Neuronal stem cell (in vitro differentiated cells): ENCODE measurements around the gene FAT2.

Experiments used
- DNase-seq: peaks from one replicate; pipeline ENCODE4 v3.0.0-alpha.2; 2013; ENCODE audit warnings: low spot score
- H2AFZ ChIP-seq: one replicate; pipeline ENCODE4 v1.6.1; 2013; ENCODE audit warnings: mild to moderate bottlenecking, low read length, inconsistent platforms
- H2AK5ac ChIP-seq: 2 replicates; pipeline ENCODE4 v1.6.1; 2013; ENCODE audit warnings: low read depth, mild to moderate bottlenecking, inconsistent platforms, low read length, moderate library complexity, mixed read lengths
- H2BK120ac ChIP-seq: 2 replicates; pipeline ENCODE4 v1.6.1; 2013; ENCODE audit warnings: low read depth, mild to moderate bottlenecking, inconsistent platforms, low read length, moderate library complexity, mixed read lengths
- H2BK12ac ChIP-seq: one replicate; pipeline ENCODE4 v1.6.1; 2013; ENCODE audit warnings: low read length, inconsistent platforms
- H2BK15ac ChIP-seq: 2 replicates; pipeline ENCODE4 v1.6.1; 2013; ENCODE audit warnings: mild to moderate bottlenecking, low read length, inconsistent platforms, mixed read lengths
- H2BK5ac ChIP-seq: one replicate; pipeline ENCODE4 v1.6.1; 2013; ENCODE audit warnings: inconsistent platforms, mild to moderate bottlenecking, low read length, moderate library complexity
- H3K14ac ChIP-seq: one replicate; pipeline ENCODE4 v1.6.1; 2013; ENCODE audit warnings: low read length, inconsistent platforms
- H3K18ac ChIP-seq: 2 replicates; pipeline ENCODE4 v1.6.1; 2013; ENCODE audit warnings: low read length, inconsistent platforms
- H3K23ac ChIP-seq: 2 replicates; pipeline ENCODE4 v1.6.1; 2013; ENCODE audit warnings: low read depth, mild to moderate bottlenecking, mixed read lengths, low read length, inconsistent platforms; ENCODE audit not compliant: poor library complexity
- H3K27ac ChIP-seq: replicated peaks from 3 replicates; pipeline ENCODE4 v1.5.1; 2013; ENCODE audit warnings: low read length, inconsistent platforms
- H3K27me3 ChIP-seq, 3 experiments: 2 replicates each; pipeline ENCODE4 v1.6.1; 2013; ENCODE audit warnings: low read length in 3 of 3, mild to moderate bottlenecking in 2 of 3, inconsistent platforms in 1 of 3, low read depth in 1 of 3, mixed read lengths in 1 of 3, moderate library complexity in 1 of 3; ENCODE audit not compliant: control insufficient read depth in 3 of 3, insufficient read depth in 3 of 3
- H3K36me3 ChIP-seq, 2 donors: replicated peaks in 1 of 2; 2 replicates each; pipeline ENCODE4 v1.6.1; 2013; ENCODE audit warnings: low read length in 2 of 2; ENCODE audit not compliant: control insufficient read depth in 2 of 2, insufficient read depth in 2 of 2
- H3K4ac ChIP-seq: 2 replicates; pipeline ENCODE4 v1.6.1; 2013; ENCODE audit warnings: inconsistent platforms, mild to moderate bottlenecking, low read length, moderate library complexity
- H3K4me1 ChIP-seq, 2 donors: 1 replicate in 1 of 2; 2 replicates in 1 of 2; pipeline ENCODE4 v1.6.1; 2013; ENCODE audit warnings: low read length in 2 of 2, low read depth in 1 of 2; ENCODE audit not compliant: control insufficient read depth in 2 of 2, insufficient read depth in 1 of 2
- H3K4me2 ChIP-seq: one replicate; pipeline ENCODE4 v1.6.1; 2013; ENCODE audit warnings: mild to moderate bottlenecking, low read length, inconsistent platforms; ENCODE audit not compliant: insufficient read depth, poor library complexity, severe bottlenecking
- H3K4me3 ChIP-seq, 2 donors: 2 replicates each; pipeline ENCODE4 v1.5.1; 2013; ENCODE audit warnings: low read length in 2 of 2, mild to moderate bottlenecking in 2 of 2, inconsistent platforms in 1 of 2, moderate library complexity in 1 of 2
- H3K79me1 ChIP-seq: one replicate; pipeline ENCODE4 v1.6.1; 2013; ENCODE audit warnings: low read depth, mild to moderate bottlenecking, inconsistent platforms, low read length, moderate library complexity
- H3K9ac ChIP-seq: one replicate; pipeline ENCODE4 v1.6.1; 2013; ENCODE audit warnings: mild to moderate bottlenecking, low read depth, low read length, inconsistent platforms; ENCODE audit not compliant: poor library complexity
- H3K9me3 ChIP-seq, 2 donors: replicated peaks in 1 of 2; 2 replicates each; pipeline versions ENCODE3 to v1.6.1; 2013; ENCODE audit warnings: low read length in 2 of 2, mild to moderate bottlenecking in 2 of 2, inconsistent platforms in 1 of 2, low read depth in 1 of 2, mixed read lengths in 1 of 2, moderate library complexity in 1 of 2; ENCODE audit not compliant: control insufficient read depth in 2 of 2, insufficient read depth in 1 of 2
- H4K8ac ChIP-seq: one replicate; pipeline ENCODE4 v1.6.1; 2013; ENCODE audit warnings: low read depth, mild to moderate bottlenecking, inconsistent platforms, low read length, moderate library complexity
- H4K91ac ChIP-seq: one replicate; pipeline ENCODE4 v1.6.1; 2013; ENCODE audit warnings: low read length, low read depth, mild to moderate bottlenecking, inconsistent platforms; ENCODE audit not compliant: poor library complexity
- WGBS, 2 donors: extraction: QIAGEN DNeasy Blood & Tissue Kit; methylation state at CpG; one replicate each; pipeline ENCODE4 v1.1.7; 2013; ENCODE audit warnings: missing lambda C conversion rate in 2 of 2, mixed read lengths in 1 of 2; ENCODE audit not compliant: insufficient read length in 2 of 2, insufficient replicate concordance in 1 of 2; ENCODE audit errors: extremely low coverage in 2 of 2; 5-methylcytosine and 5-hydroxymethylcytosine counted together

Gene FAT2

GRCh38 chr5:151600069-151600665, 9.0 kb upstream of the FAT2 start:
- Histone ChIP-seq H3K79me1 (no peaks in the 10 kb centered on the region), H3K9me3 (no peaks in the 10 kb centered on the region), H4K8ac (no peak overlapping the region), H2BK5ac (no peak overlapping the region), H4K91ac (no peak overlapping the region), H3K27me3 (peaks cover 0 to 17% (median 0%) of the 10 kb centered on the region in 3 experiments), H2BK12ac (no peak overlapping the region), H3K18ac (no peak overlapping the region), H3K14ac (no peak overlapping the region), H3K4ac (no peak overlapping the region), H2AFZ (no peak overlapping the region), H2BK120ac (no peak overlapping the region), H3K4me2 (no peak overlapping the region), H2AK5ac (no peak overlapping the region), H3K36me3 (no peaks in the 10 kb centered on the region), H3K27ac (no peak overlapping the region), H3K4me3 (no peak overlapping the region), H2BK15ac (no peak overlapping the region), H3K4me1 (peaks cover 2 to 14% of the 10 kb centered on the region in 2 donors), H3K23ac (no peak overlapping the region), H3K9ac (no peak overlapping the region)
- no peak for DNase-seq
- WGBS, 2 donors, result no CpG with 5 or more reads among the region's 3 CpGs

- H3K27ac ChIP-seq, result no peak overlapping the region
- no peak overlapping the region for H3K4me2 ChIP-seq
- no peak overlapping the region for H3K9ac ChIP-seq
- no peak overlapping the region for H2BK5ac ChIP-seq
- no peak for DNase-seq
- H3K4ac ChIP-seq, result no peak overlapping the region
- no peak overlapping the region for H2BK12ac ChIP-seq
- WGBS, 2 donors, result no CpG with 5 or more reads among the region's 2 CpGs
- no peak overlapping the region for H3K4me3 ChIP-seq
- no peaks in the 10 kb centered on the region for H3K36me3 ChIP-seq
- no peak overlapping the region for H2AK5ac ChIP-seq
- H3K79me1 ChIP-seq, result no peaks in the 10 kb centered on the region
- H2BK15ac ChIP-seq, result no peak overlapping the region
- no peak overlapping the region for H3K23ac ChIP-seq
- no peak overlapping the region for H4K91ac ChIP-seq
- H2BK120ac ChIP-seq, result no peak overlapping the region
- H3K27me3 ChIP-seq, result peaks cover 0 to 15% (median 0%) of the 10 kb centered on the region in 3 experiments
- no peak overlapping the region for H4K8ac ChIP-seq
- H3K4me1 ChIP-seq, result peaks cover 2 to 16% of the 10 kb centered on the region in 2 donors
- H3K14ac ChIP-seq, result no peak overlapping the region
- no peak overlapping the region for H3K18ac ChIP-seq
- H3K9me3 ChIP-seq, result no peaks in the 10 kb centered on the region
- no peak overlapping the region for H2AFZ ChIP-seq
These were observed 7.9 kb upstream of the FAT2 start for GRCh38 chr5:151598984-151599383.

GRCh38 chr5:151598549-151598948, 7.4 kb upstream of the FAT2 start:
- H2BK120ac ChIP-seq, result no peak overlapping the region
- no peak overlapping the region for H3K4me2 ChIP-seq
- no CpG with 5 or more reads among the region's 1 CpG for WGBS, 2 donors
- no peak overlapping the region for H2BK5ac ChIP-seq
- no peak overlapping the region for H2BK12ac ChIP-seq
- no peak overlapping the region for H3K4ac ChIP-seq
- no peak overlapping the region for H3K18ac ChIP-seq
- H3K14ac ChIP-seq, result no peak overlapping the region
- H3K23ac ChIP-seq, result no peak overlapping the region
- DNase-seq, result no peak
- peaks cover 2 to 16% of the 10 kb centered on the region in 2 donors for H3K4me1 ChIP-seq
- no peak overlapping the region for H2BK15ac ChIP-seq
- no peak overlapping the region for H2AK5ac ChIP-seq
- H3K4me3 ChIP-seq, result no peak overlapping the region
- H3K36me3 ChIP-seq, result no peaks in the 10 kb centered on the region
- no peak overlapping the region for H3K27ac ChIP-seq
- no peaks in the 10 kb centered on the region for H3K79me1 ChIP-seq
- no peak overlapping the region for H4K91ac ChIP-seq
- H4K8ac ChIP-seq, result no peak overlapping the region
- no peak overlapping the region for H2AFZ ChIP-seq
- H3K27me3 ChIP-seq, result peaks cover 0 to 15% (median 0%) of the 10 kb centered on the region in 3 experiments
- H3K9me3 ChIP-seq, result no peaks in the 10 kb centered on the region
- H3K9ac ChIP-seq, result no peak overlapping the region

- Histone ChIP-seq H2BK120ac (no peak overlapping the region), H3K4me2 (no peak overlapping the region), H4K91ac (no peak overlapping the region), H3K18ac (no peak overlapping the region), H4K8ac (no peak overlapping the region), H3K14ac (no peak overlapping the region), H2BK5ac (no peak overlapping the region), H2BK12ac (no peak overlapping the region), H3K4me3 (no peak overlapping the region), H2AK5ac (no peak overlapping the region), H3K36me3 (no peaks in the 10 kb centered on the region), H2BK15ac (no peak overlapping the region), H2AFZ (no peak overlapping the region), H3K4me1 (peaks cover 2 to 16% of the 10 kb centered on the region in 2 donors), H3K4ac (no peak overlapping the region), H3K9ac (no peak overlapping the region), H3K27me3 (peaks cover 0 to 18% (median 0%) of the 10 kb centered on the region in 3 experiments), H3K27ac (no peak overlapping the region), H3K79me1 (no peaks in the 10 kb centered on the region), H3K23ac (no peak overlapping the region), H3K9me3 (no peaks in the 10 kb centered on the region)
- DNase-seq, result no peak
- no CpG with 5 or more reads among the region's 3 CpGs for WGBS, 2 donors
These were observed 6.6 kb upstream of the FAT2 start for GRCh38 chr5:151597749-151598148.
